ENCODE measurements around the gene FTCD.
"Not testable (repeated sequence)": the region's sequence is repeated elsewhere in the genome, so short reads cannot be mapped to it uniquely, and the experiment has no call there.

GRCh38 chr21:46140352-46141003 is 14.9 kb downstream of the FTCD start:
- TF ChIP-seq, protein P1, sequence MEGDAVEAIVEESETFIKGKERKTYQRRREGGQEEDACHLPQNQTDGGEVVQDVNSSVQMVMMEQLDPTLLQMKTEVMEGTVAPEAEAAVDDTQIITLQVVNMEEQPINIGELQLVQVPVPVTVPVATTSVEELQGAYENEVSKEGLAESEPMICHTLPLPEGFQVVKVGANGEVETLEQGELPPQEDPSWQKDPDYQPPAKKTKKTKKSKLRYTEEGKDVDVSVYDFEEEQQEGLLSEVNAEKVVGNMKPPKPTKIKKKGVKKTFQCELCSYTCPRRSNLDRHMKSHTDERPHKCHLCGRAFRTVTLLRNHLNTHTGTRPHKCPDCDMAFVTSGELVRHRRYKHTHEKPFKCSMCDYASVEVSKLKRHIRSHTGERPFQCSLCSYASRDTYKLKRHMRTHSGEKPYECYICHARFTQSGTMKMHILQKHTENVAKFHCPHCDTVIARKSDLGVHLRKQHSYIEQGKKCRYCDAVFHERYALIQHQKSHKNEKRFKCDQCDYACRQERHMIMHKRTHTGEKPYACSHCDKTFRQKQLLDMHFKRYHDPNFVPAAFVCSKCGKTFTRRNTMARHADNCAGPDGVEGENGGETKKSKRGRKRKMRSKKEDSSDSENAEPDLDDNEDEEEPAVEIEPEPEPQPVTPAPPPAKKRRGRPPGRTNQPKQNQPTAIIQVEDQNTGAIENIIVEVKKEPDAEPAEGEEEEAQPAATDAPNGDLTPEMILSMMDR (conservative IDR thresholded peaks at IDR 0.05 in 1 of 2, IDR thresholded peaks at IDR 0.05 in 1 of 2; ENCODE audit: extremely low read depth in 1 of 2, insufficient read depth in 1 of 2, low read depth in 1 of 2, low read length in 2 of 2) = not testable (repeated sequence)
- TF ChIP-seq EZH2 (IDR thresholded peaks at IDR 0.05; ENCODE audit: borderline replicate concordance, low read length) = not testable (repeated sequence)

Measured in mammary epithelial cell (primary cell).